ENCODE measurements around the gene DPYSL3.

The DPYSL3 gene

DNA sequence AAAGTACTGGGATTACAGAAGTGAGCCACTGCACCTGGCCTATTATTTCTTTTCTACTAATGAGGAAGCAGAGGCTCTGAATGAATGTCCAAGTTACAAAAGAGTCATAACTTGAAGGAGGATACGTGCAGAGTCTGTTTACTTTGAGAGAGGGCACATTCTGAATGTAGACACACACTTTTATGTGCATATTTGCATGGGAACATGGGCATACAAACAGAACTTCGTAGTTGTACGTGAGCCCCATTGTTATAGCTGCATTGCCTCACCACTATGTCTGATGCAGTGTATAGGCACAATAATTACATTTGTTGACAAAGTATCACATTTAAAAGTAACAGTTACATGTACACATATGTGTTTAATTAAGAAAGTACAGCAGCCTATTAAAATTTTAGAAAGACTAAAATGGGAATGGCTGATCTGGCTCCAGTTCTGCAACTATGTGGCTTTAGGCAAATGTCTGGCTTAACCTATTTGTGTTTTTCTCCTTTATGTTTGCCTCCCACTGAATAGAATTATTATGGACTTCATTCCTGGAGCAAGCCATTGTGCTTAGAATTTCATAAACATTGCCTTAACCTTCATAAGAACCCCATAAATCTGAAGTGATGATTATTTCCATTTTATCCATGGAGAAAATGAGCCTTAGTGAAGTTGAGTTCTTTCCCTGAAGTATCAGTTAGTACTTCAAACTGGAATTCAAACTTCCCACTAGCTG, 3.0 kb upstream of the DPYSL3 start:
- no peak for DNase-seq (ENCODE audit: low spot score)

DNA sequence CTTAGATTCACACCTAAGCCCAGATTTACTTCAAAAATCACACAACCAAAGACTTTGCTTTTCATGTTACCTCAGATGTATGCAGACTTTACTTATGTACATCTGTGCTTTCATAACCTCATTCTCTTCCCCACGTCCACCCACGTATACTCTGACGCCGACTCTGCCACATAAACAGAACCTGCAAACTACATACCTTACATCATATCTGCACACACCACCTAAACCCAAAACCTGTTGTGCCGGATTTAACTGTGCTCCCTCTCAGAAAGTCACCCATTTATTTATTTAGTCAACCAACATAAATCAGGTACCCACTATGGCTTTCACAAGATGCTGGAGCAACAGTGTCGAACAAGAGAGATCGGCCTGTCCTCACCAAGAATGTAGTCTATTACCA, 1.0 kb upstream of the DPYSL3 start:
- DNase-seq (ENCODE audit: low spot score) = no peak

DNA sequence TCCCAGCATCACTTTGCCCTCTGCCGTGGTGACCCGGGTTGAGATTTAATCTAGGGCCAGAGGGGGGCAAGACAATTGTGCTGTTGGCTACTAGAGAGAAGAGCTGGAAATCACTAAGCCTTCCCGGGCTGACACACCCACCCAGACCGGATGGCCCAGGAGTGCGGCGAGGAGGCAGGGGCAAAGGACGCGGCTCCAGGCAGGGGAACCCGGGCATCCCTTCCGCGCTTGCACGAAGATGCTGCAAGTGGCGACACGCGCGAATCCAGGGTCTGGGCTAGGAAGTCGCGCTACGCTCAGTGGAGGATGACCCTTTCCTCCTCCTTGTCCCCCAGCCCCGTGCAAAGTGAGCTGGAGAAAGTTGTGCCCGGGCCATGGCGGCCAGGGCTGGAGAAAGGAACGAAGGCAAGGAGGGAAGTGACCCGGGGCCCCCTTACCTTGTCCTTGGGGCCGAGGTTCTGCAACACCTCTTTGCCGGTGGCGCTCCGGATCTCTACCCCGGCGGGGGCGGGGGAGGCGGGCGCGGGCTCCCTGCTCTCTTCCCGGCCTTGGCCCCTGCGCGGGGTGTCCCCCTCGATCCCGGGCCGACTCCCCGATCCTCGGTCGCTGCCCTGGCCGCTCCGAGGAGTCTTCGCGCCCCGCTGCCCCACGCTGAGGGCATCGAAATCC, 693 bp downstream of the DPYSL3 start:
- DNase-seq (ENCODE audit: low spot score) = no peak

DNA sequence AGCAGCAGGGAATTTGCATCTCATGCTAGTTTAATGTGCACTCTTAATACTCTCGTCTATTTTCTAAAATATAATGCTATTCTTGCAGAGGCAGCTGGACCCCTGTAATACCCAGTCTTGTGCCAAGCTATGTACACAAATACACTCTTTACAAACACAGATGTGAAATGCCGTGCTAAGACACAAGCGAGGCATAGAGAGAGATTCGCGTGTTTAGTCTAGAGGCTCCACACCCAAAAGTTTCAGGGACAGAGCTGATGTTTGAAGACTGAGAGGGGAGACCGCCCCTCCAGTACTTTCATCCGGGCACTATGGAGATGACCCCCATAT, 1.2 kb downstream of the DPYSL3 start:
- DNase-seq (ENCODE audit: low spot score) = no peak

DNA sequence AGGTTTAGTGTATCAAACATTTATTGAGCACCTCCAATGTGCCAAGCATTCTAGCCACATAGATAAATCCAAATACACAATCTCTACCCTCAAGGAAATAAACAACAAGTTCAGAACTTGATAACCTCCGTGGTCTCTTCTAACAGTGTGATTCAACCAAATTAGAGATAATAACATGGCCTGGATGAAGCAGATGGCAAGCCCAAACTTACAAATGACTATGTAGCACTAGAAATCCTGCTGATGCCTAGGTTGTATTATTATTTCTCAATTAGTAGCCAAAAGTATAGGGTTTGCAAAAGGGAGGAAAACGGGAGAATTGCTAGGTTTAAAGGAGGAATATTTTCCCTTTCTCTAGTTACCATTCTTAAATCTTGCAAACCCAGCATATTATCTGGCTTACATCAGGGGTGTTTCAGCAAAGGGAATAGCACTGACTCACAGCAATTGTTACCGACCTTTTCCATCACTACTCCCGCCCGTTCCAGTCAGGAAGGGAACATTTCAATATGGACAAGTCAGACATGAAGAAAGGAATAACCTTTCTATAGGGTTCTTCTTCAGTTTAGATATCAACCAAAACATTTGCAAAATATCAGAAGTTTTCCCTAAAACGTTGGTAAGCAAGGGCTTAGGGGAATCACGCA, 2.3 kb downstream of the DPYSL3 start:
- no peak for DNase-seq (ENCODE audit: low spot score)

DNA sequence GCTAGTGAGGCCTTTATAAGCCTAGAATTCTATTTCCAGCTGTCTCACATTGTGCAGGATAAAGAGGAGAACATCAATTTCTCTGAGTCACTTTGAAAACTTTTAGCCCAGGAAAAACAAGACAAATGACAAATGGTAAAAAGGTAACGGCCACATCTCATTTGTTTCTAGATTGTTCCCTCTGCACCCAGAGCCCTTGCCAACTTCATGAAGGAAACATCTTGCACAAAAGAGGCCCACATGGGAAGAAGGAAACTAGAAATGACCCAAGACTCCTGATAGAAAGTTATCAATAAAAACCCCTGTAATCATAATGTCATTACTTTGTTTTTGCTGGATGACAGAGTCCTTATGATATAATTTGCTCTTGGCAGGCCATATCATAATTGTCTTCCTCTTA, 5.3 kb downstream of the DPYSL3 start:
- DNase-seq (ENCODE audit: low spot score) = no peak

DNA sequence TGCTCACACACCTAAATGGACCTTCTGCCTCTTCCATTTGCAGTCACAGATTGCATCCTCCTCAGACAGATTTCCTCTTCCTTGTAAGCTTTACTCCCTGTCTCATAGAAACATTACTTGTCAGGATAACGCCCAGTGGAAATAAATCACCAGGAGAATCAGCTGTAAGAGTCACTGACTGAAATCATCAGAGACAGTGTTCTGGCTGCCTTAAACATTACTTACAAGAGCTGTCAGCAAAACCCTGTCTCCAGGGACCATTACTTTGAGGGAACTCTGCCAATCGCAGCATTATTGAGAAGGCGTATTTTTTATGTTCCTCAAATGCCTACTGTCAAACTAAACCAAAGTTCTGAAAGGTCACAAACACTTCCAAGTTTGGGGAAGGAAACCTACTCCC, 5.9 kb downstream of the DPYSL3 start:
- no peak for DNase-seq (ENCODE audit: low spot score)

DNA sequence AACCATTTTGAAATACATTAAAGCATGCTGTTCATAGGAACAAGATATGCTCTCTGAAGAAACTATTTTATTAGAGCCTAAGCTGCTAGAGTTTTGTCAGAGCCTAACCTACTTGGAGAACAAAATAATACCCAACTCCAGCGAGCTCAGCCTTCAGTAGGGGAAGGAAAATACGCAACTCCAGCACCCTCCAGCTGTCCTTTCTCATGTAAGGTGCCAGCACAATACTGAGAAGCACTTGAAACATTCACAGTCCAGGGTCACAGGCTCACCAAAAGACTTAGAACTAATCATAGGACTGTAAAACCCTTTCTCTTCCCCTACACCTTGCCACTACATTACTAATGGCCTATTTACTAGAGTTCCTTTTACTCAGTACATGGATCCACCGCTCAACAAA, 18.9 kb downstream of the DPYSL3 start:
- DNase-seq (ENCODE audit: low spot score) = no peak

DNA sequence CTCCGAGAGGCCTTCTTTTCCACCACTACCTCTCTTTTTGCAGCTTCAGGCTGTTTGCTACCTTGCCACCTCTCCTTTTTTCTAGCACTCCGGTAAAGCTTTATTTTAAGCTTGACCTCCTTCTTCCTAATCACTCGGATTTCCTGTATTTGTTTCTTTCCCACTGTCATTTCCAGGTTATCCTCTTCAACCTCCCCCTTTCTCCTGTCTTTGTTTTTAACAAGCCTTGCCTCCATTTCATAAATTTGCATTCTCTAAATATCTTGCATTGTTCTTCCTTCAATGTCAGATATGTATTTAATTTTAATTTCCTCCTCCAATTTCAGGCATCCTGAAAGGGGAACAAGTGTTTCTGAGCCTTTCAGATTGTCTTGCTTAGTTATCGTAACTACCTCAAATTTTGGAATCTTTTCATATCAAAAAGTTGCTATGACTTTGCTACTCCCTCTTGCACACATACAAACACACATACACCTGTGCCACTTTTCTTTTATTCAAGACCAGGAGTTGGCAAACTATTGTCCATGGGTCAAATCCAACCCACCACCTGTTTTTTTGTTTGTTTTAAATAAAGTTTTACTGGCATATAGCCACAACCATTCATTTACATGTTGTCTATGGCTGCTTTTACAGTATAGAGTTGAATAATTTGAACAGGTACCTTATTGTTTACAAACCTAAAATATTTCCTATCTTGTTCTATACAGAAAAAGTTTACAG, 22.7 kb downstream of the DPYSL3 start:
- no peak for DNase-seq (ENCODE audit: low spot score)

DNA sequence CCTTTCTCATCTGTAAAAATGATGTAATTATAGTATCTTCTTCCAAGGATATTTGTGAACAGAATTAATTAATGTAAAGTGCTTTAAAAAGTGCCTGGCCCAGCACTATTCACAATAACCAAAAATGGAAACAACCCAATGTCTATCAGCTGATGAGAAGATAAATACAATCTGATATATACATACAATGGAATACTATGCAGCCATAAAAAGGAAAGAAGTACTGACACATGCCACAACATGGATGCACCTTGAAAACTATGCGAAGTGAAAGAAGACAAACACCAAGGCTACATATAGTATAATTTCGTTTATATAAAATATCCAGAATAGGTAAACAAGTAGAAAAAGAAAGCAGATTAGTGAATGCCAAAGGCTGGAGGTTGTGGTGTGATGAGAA, 24.1 kb downstream of the DPYSL3 start:
- DNase-seq (ENCODE audit: low spot score) = no peak

DNA sequence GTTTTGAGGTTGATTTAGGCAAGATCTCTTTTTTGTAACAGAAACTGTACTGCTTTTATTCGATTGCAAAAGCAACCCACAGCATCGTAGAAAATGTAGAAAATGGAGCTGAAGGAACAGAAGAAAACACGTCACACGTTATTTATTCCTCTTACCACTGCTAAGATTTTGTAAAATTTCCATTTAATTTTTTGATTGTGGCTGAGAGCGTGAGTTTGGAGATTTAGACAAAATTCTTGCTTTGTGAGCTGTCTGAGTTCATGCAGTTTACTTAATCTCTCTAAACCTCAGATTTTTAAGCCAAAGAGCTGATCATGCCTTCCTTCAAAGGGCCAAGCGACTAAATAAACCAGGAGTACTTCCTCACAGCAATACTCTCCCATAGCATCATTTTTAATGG, 24.8 kb downstream of the DPYSL3 start:
- no peak for DNase-seq (ENCODE audit: low spot score)

DNA sequence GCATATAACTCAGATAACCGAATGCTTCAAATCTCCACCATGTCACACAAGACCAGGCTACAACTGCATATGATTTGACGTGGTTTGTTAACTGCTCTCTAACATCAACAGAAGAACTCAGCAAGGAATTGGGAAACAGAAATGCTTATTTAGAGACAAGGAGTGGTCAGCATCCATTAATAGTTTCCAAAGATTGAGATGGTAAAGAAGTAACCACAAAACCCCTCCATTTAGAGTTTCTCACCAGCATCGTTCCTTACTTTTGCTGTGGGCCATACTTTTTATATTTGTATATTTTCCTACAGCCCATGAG, 25.2 kb downstream of the DPYSL3 start:
- DNase-seq (ENCODE audit: low spot score) = no peak

DNA sequence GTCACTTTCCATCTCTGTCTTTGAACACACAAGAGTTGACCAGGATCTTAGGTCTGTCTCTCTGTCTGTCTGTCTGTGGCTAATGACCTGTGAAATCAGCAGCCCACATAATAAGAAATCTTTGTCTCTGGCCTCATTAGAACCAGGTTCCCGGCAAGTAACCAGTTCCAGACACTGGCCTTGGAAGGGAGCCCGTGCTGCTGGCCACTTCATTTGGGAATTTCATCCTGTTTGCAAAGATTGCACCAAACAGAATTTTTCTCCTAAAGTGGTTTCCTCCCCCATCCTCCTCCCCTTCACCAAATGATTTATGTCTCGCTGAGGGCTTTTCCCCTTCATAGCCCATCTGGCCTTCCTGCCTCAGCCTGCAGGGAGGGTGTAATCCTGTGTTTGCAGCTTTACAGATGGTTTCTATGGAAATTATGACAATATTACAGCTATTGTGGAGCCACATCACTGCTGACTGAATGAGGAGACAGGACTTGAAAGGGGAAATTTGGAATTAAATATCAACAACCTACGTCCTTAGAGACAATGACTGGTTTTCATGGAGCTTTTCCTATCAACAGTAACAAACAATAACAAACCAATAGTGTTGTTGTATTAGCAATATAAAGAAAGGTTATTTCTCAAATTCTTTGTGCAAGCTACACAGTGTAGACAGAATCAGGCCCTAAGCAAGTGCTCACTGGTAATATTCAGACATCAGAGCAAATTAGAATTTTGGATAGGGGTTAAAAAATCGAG, 25.7 kb downstream of the DPYSL3 start:
- DNase-seq (ENCODE audit: low spot score) = no peak

DNA sequence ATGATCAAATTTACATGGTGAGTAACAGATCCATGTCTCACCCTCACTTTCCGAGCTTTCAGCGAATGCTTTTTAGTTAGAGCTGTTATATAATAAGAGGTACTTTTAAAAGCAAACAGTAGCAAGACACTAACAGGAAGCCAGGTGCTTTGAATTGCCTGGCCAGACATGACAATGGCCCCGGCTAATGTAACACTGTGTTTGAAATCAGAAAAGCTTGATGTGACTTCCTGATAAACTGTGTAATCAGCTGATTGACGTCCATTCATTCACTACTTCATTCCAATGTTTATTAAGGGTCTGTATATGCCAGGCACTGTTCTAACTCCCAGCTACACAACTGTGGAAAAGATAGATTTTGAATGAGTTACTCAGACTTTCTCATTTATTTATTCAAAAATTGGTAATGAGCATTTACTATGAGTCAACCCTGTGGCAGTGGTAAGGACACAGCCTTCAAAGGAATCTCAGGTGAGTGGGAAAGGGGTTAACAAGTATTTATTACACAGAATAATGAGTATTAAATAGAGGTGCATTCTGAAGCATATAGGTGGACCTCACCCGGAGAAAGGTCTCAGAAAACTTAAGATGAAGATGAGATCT, 26.6 kb downstream of the DPYSL3 start:
- no peak for DNase-seq (ENCODE audit: low spot score)

DNA sequence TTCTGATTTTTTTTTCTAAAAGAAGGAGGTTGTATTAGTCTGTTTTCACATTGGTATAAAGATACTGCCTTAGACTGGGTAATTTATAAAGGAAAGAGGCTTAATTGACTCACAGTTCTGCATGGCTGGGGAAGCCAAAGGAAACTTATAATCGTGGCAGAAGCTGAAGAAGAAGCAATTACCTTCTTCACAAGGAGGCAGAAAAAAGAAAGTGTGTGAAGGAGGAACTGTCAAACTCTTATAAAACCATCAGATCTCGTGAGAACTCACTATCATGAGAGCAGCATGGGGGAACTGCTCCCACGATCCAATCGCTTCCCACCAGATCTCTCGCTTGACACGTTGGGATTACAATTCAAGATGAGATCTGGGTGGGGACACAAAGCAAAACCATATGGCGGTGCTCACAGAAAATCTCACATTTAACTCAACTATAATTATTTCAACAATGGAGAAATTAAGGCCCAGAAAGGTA, 27.1 kb downstream of the DPYSL3 start:
- no peak for DNase-seq (ENCODE audit: low spot score)

DNA sequence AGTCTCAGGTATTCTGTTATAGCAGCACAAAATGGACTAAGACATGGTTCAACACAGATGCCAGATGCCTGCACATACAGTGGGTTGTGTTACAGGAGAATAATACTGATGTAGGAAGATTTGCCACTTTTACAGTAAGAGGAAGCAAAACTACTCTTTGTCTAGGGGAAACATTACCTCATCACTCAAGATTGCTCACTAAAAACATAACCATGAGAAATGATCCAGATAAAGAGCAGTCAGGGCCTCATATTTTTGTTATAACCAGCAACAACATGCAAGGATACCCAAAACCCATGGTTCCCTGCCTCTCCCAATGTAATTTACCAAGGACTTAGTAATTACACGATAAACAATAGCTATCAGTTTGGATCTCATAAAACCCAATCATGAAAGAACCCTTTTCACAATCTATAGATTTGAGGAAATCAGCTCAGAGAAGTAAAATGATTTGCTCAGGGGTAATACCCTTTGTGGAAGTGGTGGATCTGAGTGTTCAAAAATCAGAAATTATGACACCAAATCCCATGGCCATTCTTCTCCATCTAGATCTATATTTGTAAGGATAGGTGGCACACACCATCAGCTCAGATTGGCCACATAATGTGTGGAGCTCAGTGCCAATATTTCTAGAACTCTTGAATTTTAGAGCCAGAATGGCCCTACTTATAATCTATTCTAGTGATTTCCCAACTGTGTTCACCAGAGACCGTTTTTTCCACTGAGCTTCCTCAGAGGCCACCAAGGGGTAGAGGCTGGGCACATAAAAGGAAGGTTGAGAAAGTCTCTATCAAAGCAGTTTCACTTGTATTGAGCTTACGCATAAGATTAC, 27.8 kb downstream of the DPYSL3 start:
- no peak for DNase-seq (ENCODE audit: low spot score)

DNA sequence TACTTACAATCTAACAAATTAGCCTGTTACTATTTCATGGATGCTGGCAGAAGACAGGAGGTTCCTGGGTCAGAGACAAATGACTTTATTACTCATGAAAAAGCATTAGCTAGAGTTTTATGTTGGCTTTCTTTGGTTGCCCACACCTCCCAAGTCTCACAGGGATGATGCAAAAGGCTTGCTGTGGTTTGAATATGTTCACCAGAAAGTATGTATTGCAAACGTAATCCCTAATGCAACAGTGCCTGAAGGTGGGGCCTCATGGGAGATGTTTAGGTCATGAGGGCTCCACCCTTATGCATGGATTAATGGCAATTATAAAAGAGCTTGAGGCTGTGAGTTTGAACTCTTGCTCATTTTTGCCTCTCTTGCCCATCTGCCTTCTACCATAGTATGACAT, 28.5 kb downstream of the DPYSL3 start:
- DNase-seq (ENCODE audit: low spot score) = no peak

DNA sequence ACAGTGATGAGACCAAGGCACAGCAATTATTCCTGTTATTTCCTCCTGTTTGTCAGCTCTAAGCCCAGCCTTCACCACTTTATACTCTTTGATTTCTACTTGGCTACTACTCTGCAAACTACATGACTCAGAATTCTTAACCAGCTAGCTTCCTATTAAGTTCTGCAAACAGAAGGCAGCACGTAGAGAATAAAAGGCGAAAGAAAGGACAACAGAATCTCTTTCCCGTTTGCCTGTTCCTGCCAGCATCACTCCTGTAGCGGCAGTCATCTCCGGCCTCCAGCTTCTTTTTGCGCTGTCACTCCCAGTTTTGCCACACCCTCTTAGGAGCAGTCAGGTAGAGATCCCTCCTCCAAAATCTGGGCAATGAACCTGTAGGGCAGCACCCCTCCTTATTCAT, 29.9 kb downstream of the DPYSL3 start:
- no peak for DNase-seq (ENCODE audit: low spot score)

DNA sequence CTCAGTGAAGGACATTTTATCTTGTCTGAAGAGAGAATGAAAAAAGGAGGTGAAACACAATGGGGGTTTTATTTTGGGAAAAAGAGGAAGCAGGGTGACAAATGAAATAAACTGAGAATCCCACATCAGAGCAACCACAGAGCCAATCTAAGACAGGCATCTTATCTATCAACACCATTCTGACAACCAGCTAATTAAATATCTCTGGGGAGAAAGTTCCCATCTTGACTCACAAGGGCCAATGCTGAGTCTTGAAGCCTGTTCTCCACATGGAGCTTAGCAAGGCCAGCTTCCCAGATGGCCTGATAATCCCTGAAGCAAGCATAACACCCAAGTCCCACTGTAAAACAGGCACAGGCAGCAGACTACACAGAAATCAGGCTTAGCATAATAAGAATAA, 30.4 kb downstream of the DPYSL3 start:
- DNase-seq (ENCODE audit: low spot score) = no peak

DNA sequence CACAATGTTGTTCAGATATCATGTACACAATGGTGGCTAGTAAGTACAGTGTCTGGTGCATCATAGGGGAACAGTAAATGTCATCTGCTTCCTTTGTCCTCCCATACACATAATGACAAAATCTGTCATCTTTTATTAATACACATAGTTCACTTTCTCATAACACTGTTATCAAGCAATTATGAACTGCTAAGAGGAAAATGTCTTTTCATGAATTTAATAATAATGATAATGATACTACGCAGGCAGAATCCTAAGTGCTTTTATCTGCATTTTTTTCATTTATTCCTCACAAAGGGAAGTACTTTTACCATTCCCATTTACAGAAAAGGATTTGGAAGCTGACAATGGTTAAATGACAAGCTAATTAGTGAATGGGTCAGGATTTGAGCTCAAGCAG, 35.7 kb downstream of the DPYSL3 start:
- no peak for DNase-seq (ENCODE audit: low spot score)
